CD14-positive monocyte (primary cell): ENCODE measurements around the gene LAMB2. TPM values are rescaled to one million over a fixed set of nuclear protein-coding genes. Genes with fewer than 3 reads are reported as not detected.

Experiments
- DNase-seq, 3 donors: peaks; one replicate each; pipeline ENCODE4 v3.0.0-alpha.2; 2011 to 2022
- H2AFZ ChIP-seq: 2 replicates; pipeline ENCODE4 v1.6.0; 2012; ENCODE audit warnings: mild to moderate bottlenecking, low read depth, low read length, inconsistent platforms; ENCODE audit not compliant: insufficient read depth, poor library complexity, severe bottlenecking
- H3K27ac ChIP-seq, 2 donors: 1 replicate in 1 of 2; 2 replicates in 1 of 2; pipeline ENCODE4 v1.5.1; 2012 to 2013; ENCODE audit warnings: low read length in 2 of 2, control low read depth in 1 of 2, inconsistent platforms in 1 of 2, low read depth in 1 of 2, mild to moderate bottlenecking in 1 of 2
- H3K27me3 ChIP-seq, 2 donors: one replicate each; pipeline versions ENCODE4 v1.6.0 to v1.6.1; 2011 to 2013; ENCODE audit warnings: low read length in 2 of 2; ENCODE audit not compliant: control insufficient read depth in 2 of 2, insufficient read depth in 2 of 2
- H3K36me3 ChIP-seq, 2 donors: replicated peaks in 1 of 2; 1 replicate in 1 of 2; 2 replicates in 1 of 2; pipeline versions ENCODE4 v1.5.1 to v1.6.1; 2012 to 2013; ENCODE audit warnings: low read length in 2 of 2, control low read depth in 1 of 2, inconsistent platforms in 1 of 2, mild to moderate bottlenecking in 1 of 2; ENCODE audit not compliant: insufficient read depth in 2 of 2, control insufficient read depth in 1 of 2
- H3K4me1 ChIP-seq, 2 donors: 1 replicate in 1 of 2; 2 replicates in 1 of 2; pipeline versions ENCODE4 v1.5.1 to v1.6.1; 2012 to 2013; ENCODE audit warnings: low read length in 2 of 2, control low read depth in 1 of 2, inconsistent platforms in 1 of 2, mild to moderate bottlenecking in 1 of 2, moderate library complexity in 1 of 2; ENCODE audit not compliant: insufficient read depth in 2 of 2, control insufficient read depth in 1 of 2
- H3K4me2 ChIP-seq: replicated peaks from 2 replicates; pipeline ENCODE3; 2012; ENCODE audit warnings: low read length, moderate library complexity, mild to moderate bottlenecking; ENCODE audit not compliant: poor library complexity, severe bottlenecking; ENCODE audit errors: extremely low read depth
- H3K4me3 ChIP-seq, 3 experiments: fragments of 200-600 bp in 1 of 3; sonication (generic) in 1 of 3; replicated peaks in 1 of 3; 1 replicate in 2 of 3; 2 replicates in 1 of 3; pipeline ENCODE4 v1.5.1; 2011 to 2013; ENCODE audit warnings: low read length in 3 of 3, mild to moderate bottlenecking in 3 of 3, control low read depth in 2 of 3, low read depth in 2 of 3, inconsistent platforms in 1 of 3, moderate library complexity in 1 of 3
- H3K79me2 ChIP-seq: 2 replicates; pipeline ENCODE4 v1.6.0; 2012; ENCODE audit warnings: mild to moderate bottlenecking, control low read depth, inconsistent platforms, low read length, moderate library complexity; ENCODE audit not compliant: insufficient read depth
- H3K9ac ChIP-seq: 2 replicates; pipeline ENCODE4 v1.6.0; 2017; ENCODE audit warnings: low read length, mild to moderate bottlenecking; ENCODE audit not compliant: insufficient read depth, poor library complexity, severe bottlenecking
- H3K9me3 ChIP-seq, 2 donors: replicated peaks in 1 of 2; 1 replicate in 1 of 2; 2 replicates in 1 of 2; pipeline versions ENCODE4 v1.5.1 to v1.6.1; 2012 to 2013; ENCODE audit warnings: low read length in 2 of 2, control low read depth in 1 of 2; ENCODE audit not compliant: control insufficient read depth in 1 of 2, insufficient read depth in 1 of 2
- H4K20me1 ChIP-seq: 2 replicates; pipeline ENCODE4 v1.6.0; 2012; ENCODE audit warnings: mild to moderate bottlenecking, low read length, control low read depth, moderate library complexity; ENCODE audit not compliant: insufficient read depth
- H3K27ac Mint-ChIP-seq, 7 donors: one replicate each; pipeline ENCODE4 v1.8.0; 2020; ENCODE audit warnings: mild to moderate bottlenecking in 7 of 7, mixed read lengths in 7 of 7, moderate library complexity in 6 of 7, inconsistent platforms in 2 of 7
- H3K27me3 Mint-ChIP-seq, 3 donors: one replicate each; pipeline ENCODE4 v1.8.0; 2021 to 2022; ENCODE audit warnings: low read depth in 3 of 3, mild to moderate bottlenecking in 3 of 3, mixed read lengths in 3 of 3, moderate library complexity in 3 of 3, inconsistent platforms in 1 of 3
- H3K36me3 Mint-ChIP-seq, 2 donors: one replicate each; pipeline ENCODE4 v1.8.0; 2020; ENCODE audit warnings: mixed read lengths in 2 of 2, inconsistent platforms in 1 of 2, mild to moderate bottlenecking in 1 of 2
- H3K4me1 Mint-ChIP-seq: one replicate; pipeline ENCODE4 v1.8.0; 2020; ENCODE audit warnings: mild to moderate bottlenecking, mixed read lengths
- H3K4me3 Mint-ChIP-seq, 2 donors: one replicate each; pipeline ENCODE4 v1.8.0; 2020; ENCODE audit warnings: mild to moderate bottlenecking in 2 of 2, mixed read lengths in 2 of 2, moderate library complexity in 1 of 2
- H3K9me3 Mint-ChIP-seq, 7 donors: one replicate each; pipeline ENCODE4 v1.8.0; 2020 to 2022; ENCODE audit warnings: mixed read lengths in 7 of 7, mild to moderate bottlenecking in 6 of 7, moderate library complexity in 6 of 7, inconsistent platforms in 2 of 7
- WGBS: methylation state at CpG from one replicate; pipeline ENCODE4 v1.1.5; 2013; ENCODE audit warnings: missing lambda C conversion rate; ENCODE audit not compliant: insufficient coverage; 5-methylcytosine and 5-hydroxymethylcytosine counted together
- intact Hi-C, 2 donors: fragments of 100-400 bp; cut with micrococcal nuclease; formaldehyde crosslinking; loops; one replicate each; pipeline versions ENCODE4 v1.15.0 to v1.15.1; 2023
- polyA plus RNA-seq, 3 donors: library from polyadenylated mRNA; depleted of rRNA in 1 of 3; unstranded in 2 of 3; stranded (reverse) in 1 of 3; fragments of 300-500 nt in 2 of 3; fragments of >200 nt in 1 of 3; fragmentation: Illumina TruSeq in 2 of 3; gene quantifications; 1 replicate in 2 of 3; 2 replicates in 1 of 3; pipeline ENCODE4 v1.2.3, GENCODE V29; 2012 to 2021
- TF ChIP-seq, protein P1 (sequence below): fragments of 200-600 bp; IDR thresholded peaks from one replicate; pipeline ENCODE4 v1.8.0; 2022; ENCODE audit warnings: antibody characterized with exemption, mild to moderate bottlenecking

The LAMB2 gene
- polyA plus RNA-seq, 3 donors: 4.0 to 59.3 (median 7.6) TPM

DNA sequence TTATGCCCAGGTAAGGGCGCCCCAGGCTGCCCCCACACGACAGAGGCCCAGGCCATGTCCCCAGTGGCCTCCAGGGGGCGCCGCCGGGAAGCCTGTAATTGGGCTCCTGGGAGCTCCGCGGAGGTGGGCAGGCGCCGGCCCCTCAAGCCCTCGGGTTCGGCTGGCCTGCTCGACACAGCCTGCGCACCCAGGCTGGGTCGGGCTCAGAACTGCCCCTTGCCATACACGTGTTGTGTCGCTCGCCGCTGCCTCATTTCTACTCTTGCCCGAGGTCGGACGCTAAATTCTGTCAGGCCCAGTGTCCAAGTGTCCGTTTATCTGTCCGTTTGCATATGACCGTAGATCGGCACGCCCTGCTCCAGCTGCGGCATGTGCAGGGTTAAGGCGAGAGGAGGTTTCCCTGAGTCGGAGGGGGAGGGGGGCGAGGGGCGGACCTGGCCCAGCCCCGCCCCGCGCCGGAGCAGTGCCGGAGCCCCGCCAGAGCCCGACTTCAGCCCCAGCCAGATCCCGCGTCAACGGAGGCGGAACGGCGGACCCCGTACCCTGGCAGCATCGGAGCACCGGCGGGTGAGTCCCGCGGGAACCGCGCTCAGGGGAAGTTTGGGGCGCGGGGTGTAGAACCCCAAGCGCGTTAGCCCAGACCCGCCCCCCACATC, 38.4 kb upstream of the LAMB2 start, which contains the start of gene KLHDC8B:
Gene KLHDC8B, plus strand, starts transcription at position 480 of the 656 bp plus-strand sequence. CDS start 1,172 bp downstream, outside the sequence.
- H3K27me3 Mint-ChIP-seq: peaks cover 0 to 9% (median 2%) of the 10 kb centered on the region in 3 donors
- intact Hi-C loops: loop anchor here (1.0 to 10.0 kb wide), 3 partner anchors 105 to 274 kb away; partner anchors contain the start of gene C3orf62 (in 1 of the 2)
- under 1% methylated on average over 57 of the region's 57 CpGs for WGBS

DNA sequence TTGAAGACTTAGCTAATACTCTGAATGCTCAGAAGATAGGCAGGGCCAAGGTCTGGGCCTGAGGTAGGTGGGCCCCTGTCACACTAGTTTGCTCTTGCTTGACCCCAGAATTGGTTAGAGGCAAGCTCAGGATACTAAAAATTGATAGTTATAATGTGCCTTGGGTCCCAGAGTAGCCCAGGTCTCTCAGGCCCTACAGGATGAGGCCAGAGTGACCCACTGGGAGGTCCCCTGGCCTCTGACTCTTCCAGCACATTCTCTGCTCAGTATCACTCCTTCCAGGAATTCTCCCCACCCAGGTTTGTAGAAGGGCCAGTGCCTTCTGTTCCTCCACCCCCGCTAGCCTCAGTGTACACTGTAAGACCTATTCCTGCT, 37.9 kb upstream of the LAMB2 start:
- H3K9me3 Mint-ChIP-seq: peaks cover 0 to 17% (median 7%) of the 10 kb centered on the region in 7 donors
- TF ChIP-seq, protein P1, sequence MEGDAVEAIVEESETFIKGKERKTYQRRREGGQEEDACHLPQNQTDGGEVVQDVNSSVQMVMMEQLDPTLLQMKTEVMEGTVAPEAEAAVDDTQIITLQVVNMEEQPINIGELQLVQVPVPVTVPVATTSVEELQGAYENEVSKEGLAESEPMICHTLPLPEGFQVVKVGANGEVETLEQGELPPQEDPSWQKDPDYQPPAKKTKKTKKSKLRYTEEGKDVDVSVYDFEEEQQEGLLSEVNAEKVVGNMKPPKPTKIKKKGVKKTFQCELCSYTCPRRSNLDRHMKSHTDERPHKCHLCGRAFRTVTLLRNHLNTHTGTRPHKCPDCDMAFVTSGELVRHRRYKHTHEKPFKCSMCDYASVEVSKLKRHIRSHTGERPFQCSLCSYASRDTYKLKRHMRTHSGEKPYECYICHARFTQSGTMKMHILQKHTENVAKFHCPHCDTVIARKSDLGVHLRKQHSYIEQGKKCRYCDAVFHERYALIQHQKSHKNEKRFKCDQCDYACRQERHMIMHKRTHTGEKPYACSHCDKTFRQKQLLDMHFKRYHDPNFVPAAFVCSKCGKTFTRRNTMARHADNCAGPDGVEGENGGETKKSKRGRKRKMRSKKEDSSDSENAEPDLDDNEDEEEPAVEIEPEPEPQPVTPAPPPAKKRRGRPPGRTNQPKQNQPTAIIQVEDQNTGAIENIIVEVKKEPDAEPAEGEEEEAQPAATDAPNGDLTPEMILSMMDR: no peak
- H3K4me3 Mint-ChIP-seq: peak overlapping the region; percentile 83 to 95
- Histone ChIP-seq H3K4me1 (peaks cover 23 to 36% of the 10 kb centered on the region in 2 donors), H3K9ac (peak overlapping the region; percentile 72), H3K27ac (no peak overlapping the region), H3K9me3 (peaks cover 0 to 7% of the 10 kb centered on the region in 2 donors), H3K4me3 (peak overlapping the region; percentile 67 to 87 (median 87)), H3K36me3 (peaks cover 0 to 6% of the 10 kb centered on the region in 2 donors), H3K79me2 (peaks cover 8% of the 10 kb centered on the region), H4K20me1 (no peaks in the 10 kb centered on the region), H3K4me2 (peak overlapping the region; percentile 88), H3K27me3 (no peaks in the 10 kb centered on the region), H2AFZ (peak overlapping the region; percentile 97)
- peaks cover 0 to 9% (median 2%) of the 10 kb centered on the region in 3 donors for H3K27me3 Mint-ChIP-seq
- 0% methylated on average over 1 of the region's 1 CpG for whole genome bisulfite sequencing
- H3K27ac Mint-ChIP-seq: peak overlapping the region in 1 of 7 donors; percentile 68
- peaks cover 7 to 8% of the 10 kb centered on the region in 2 donors for H3K36me3 Mint-ChIP-seq
- intact Hi-C loops: loop anchor here (1.0 to 10.0 kb wide), 3 partner anchors 106 to 274 kb away; partner anchors contain the start of gene C3orf62 (in 1 of the 2)
- DNase-seq: no peak
- H3K4me1 Mint-ChIP-seq: peaks cover 26% of the 10 kb centered on the region

More for the DNA sequence above, 38.4 kb upstream of the LAMB2 start, which contains the start of gene KLHDC8B:
- Mint-ChIP-seq H3K27ac (peak within 1 kb of the TSS in 5 of 7 donors; percentile 37 to 88 (median 74)), H3K9me3 (peaks cover 0 to 15% (median 6%) of the 10 kb centered on the region in 7 donors), H3K4me1 (peaks cover 24% of the 10 kb centered on the region), H3K4me3 (peak within 1 kb of the TSS; percentile 83 to 95), H3K36me3 (peaks cover 8 to 9% of the 10 kb centered on the region in 2 donors)
- Histone ChIP-seq H3K27ac (peak within 1 kb of the TSS; percentile 36 to 63), H3K9me3 (peaks cover 0 to 7% of the 10 kb centered on the region in 2 donors), H3K79me2 (peaks cover 3% of the 10 kb centered on the region), H3K4me2 (peak within 1 kb of the TSS; percentile 88), H3K27me3 (no peaks in the 10 kb centered on the region), H3K36me3 (peaks cover 0 to 6% of the 10 kb centered on the region in 2 donors), H2AFZ (peak within 1 kb of the TSS; percentile 97), H3K9ac (peak within 1 kb of the TSS; percentile 72), H4K20me1 (no peaks in the 10 kb centered on the region), H3K4me1 (peaks cover 22 to 33% of the 10 kb centered on the region in 2 donors), H3K4me3 (peak within 1 kb of the TSS; percentile 67 to 87 (median 87))
- TF ChIP-seq, protein P1: peak; percentile 99
- peak; percentile 58 to 68 (median 68) for DNase-seq
